HG03196 (cell line): Measurements from ENCODE around the gene TRAM2.
A peak's percentile ranks its signal among the peaks of the same experiment; 100 is the strongest.

Source experiments
- ATAC-seq: cut with Tn5 transposase; IDR thresholded peaks from one replicate; pipeline ENCODE4 v1.9.1; 2021; ENCODE audit not compliant: unreplicated experiment

TRAM2 gene

GRCh38 chr6:52571099-52571755 lies 5.6 kb downstream of the TRAM2 start:
- no peak for ATAC-seq

- no peak for ATAC-seq
These were observed 6.6 kb downstream of the TRAM2 start for GRCh38 chr6:52570291-52570700.

GRCh38 chr6:52568320-52568719 lies 8.5 kb downstream of the TRAM2 start:
- no peak for ATAC-seq

GRCh38 chr6:52566853-52567279 lies 10.0 kb downstream of the TRAM2 start:
- no peak for ATAC-seq

GRCh38 chr6:52566201-52566600 lies 10.7 kb downstream of the TRAM2 start:
- ATAC-seq, result peak; percentile 66

GRCh38 chr6:52564856-52565255 lies 12.0 kb downstream of the TRAM2 start:
- ATAC-seq, result no peak

- ATAC-seq, result no peak
These were observed 13.9 kb downstream of the TRAM2 start for GRCh38 chr6:52562911-52563310.

GRCh38 chr6:52560462-52560861 lies 16.4 kb downstream of the TRAM2 start:
- no peak for ATAC-seq

- no peak for ATAC-seq
These were observed 18.4 kb downstream of the TRAM2 start for GRCh38 chr6:52558266-52559000.

- no peak for ATAC-seq
These were observed 19.2 kb downstream of the TRAM2 start for GRCh38 chr6:52557389-52558265.

GRCh38 chr6:52555518-52556233 lies 21.2 kb downstream of the TRAM2 start:
- ATAC-seq, result no peak

- no peak for ATAC-seq
These were observed 22.1 kb downstream of the TRAM2 start for GRCh38 chr6:52554684-52555280.

GRCh38 chr6:52553719-52554118 lies 23.1 kb downstream of the TRAM2 start:
- ATAC-seq, result no peak

- no peak for ATAC-seq
These were observed 23.7 kb downstream of the TRAM2 start for GRCh38 chr6:52553158-52553557.

- peak; percentile 77 for ATAC-seq
These were observed 24.6 kb downstream of the TRAM2 start for GRCh38 chr6:52552278-52552643.

GRCh38 chr6:52551483-52552277 lies 25.2 kb downstream of the TRAM2 start:
- ATAC-seq, result no peak

- ATAC-seq, result no peak
These were observed 26.0 kb downstream of the TRAM2 start for GRCh38 chr6:52550870-52551269.

GRCh38 chr6:52550014-52550575 lies 26.8 kb downstream of the TRAM2 start:
- no peak for ATAC-seq

- ATAC-seq, result no peak
These were observed 27.4 kb downstream of the TRAM2 start for GRCh38 chr6:52549428-52549827.

- no peak for ATAC-seq
These were observed 27.9 kb downstream of the TRAM2 start for GRCh38 chr6:52548999-52549398.
